ENCODE data around the gene OR8G1. TPM values are rescaled to one million over a fixed set of nuclear protein-coding genes. Genes with fewer than 3 reads are reported as not detected.
"Not testable (repeated sequence)": the region's sequence is repeated elsewhere in the genome, so short reads cannot be mapped to it uniquely, and the experiment has no call there.

The OR8G1 gene
- total RNA-seq = not detected in 2 replicates
- polyA plus RNA-seq (2012) = not detected

DNA sequence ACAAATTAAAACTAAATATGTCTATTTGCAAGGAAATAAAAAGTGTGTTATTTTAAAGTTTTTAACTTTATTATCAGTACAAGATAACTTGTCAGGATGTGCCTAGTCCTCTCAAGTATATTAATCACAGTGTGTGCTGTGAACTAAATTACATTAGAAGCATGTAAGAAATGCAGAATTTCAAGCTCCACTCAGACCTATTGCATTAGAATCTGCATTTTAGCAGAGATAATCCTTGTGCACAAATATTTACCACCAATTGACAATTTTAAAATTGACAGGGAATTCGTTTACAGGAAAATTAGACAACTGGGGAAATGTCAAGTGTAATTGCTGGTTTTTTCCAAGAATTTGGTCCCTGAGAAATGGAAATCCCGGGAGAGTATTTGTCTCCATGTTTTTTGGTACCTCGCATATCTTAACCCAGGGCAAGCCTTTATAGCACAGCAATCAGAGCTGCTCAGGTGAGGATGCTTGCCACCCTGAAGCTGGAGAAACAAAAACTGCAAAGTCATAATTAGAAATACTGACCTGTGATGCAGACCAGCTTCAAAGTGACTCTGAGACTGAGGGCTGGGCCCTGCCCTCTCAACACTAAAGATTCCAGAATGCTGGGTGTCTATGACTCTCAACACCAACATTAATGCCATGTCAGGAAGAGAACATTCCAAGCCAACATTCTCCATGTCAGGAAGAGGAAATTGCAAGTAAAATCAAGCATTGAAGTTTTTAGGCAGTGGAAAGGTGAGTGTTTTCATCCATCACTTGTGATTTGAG lies at the start of gene OR8G1:
OR8G1 (plus strand) TSS at position 475 of the 777 bp plus-strand sequence. CDS start 8,581 bp downstream, outside the sequence.
- DNase-seq (ENCODE audit: low read depth) = no peak

GRCh38 chr11:124193221-124194010 lies 47.5 kb upstream of the OR8G1 start:
- DNase-seq (ENCODE audit: low read depth) = no peak

DNA sequence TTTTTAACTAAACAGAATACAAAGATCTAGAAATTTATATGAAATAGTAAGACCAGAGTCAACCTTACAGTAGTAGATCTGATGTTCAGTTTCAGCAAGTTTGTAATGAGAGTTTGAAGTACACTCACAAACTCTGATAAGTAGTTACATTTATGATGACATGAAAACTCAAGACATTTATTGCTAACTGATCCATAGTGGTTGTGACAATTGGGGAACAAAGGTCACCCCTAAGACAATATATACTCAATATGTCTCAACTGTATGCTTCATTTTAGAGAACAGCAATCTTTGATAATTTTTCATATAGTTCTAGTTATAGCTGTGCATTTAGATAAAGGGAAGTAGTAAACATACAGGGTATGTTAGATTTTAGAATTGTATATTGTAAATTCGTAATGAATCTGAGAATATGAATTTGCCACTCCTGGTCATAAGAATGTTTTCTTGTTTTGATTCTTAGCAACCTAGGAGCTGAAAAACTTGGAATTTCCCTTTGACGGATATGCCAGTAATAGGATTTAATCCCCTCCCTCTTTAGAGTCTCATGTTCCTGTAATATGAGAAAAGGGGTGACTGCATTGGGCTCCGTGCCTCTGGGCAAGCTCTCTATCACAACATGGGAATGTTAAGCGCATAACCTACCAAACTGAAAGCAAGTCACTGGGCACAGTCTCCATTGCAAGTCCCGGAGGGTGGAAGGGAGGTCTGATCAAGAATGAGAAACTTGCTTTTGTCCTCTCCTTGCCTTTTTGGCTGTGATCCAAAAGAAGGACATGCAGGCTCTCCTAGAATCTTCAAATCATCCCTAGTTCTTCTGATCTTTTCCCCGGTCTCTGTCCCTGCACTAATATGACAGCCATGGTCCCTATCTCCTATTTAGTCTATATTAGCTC lies 46.4 kb upstream of the OR8G1 start:
- DNase-seq (ENCODE audit: low read depth) = peak; percentile 47

GRCh38 chr11:124195189-124195734 lies 45.6 kb upstream of the OR8G1 start:
- peak; percentile 77 for DNase-seq (ENCODE audit: low read depth)

- DNase-seq (ENCODE audit: low read depth) = no peak
These were observed 42.9 kb upstream of the OR8G1 start for GRCh38 chr11:124197999-124198398.

DNA sequence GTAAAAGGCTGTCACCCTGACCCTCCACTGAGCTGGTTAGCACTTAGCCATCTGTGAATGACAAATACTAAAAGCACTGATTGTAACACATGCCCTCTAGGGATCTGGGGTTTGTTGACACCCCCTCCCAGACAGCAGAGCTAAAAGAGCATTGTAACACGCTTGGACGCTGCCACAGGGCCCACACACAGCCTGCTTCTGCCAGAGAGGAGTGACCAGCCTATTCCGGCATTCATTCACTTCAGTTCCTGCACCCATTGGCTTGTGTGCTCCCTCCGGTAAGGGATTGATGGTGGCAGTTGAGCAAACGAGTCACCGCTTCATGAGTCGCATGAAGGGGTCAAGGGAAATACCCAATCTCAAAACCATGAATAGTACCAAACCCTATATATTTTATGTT lies 42.0 kb upstream of the OR8G1 start:
- DNase-seq (ENCODE audit: low read depth) = no peak

DNA sequence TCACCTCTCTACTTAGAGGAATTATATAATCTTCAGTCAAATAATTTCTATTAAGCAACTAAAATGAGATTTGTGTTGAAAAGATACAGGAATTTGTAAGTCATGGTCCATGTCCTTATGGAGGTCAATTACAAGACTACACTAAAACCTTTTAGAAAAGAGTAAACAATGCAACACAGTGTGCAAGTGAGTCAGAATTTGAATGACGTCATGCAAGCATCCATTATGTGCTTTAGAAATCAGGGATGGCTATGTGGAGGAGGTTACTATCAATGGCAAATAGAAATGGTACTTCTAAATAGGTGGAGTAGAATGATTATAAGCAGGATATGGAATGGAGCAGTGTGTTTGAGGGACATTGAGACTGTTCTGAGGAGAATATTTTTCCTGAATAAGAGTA lies 41.2 kb upstream of the OR8G1 start:
- DNase-seq (ENCODE audit: low read depth) = no peak

DNA sequence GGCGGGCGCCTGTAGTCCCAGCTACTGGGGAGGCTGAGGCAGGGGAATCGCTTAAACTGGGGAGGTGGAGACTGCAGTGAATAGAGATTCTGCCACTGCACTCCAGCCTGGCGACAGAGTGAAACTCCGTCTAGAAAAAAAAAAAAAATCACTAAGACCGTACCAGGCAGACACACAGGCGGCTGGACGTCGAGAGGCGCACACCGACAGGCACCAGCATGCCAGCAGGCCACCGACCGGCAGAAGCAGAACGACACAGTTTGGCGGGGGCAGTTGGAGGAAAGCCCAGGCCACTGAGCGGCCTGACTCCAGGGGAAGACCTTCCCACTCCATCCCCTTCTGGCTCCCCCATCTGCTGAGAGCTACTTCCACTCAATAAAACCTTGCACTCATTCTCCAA lies 40.2 kb upstream of the OR8G1 start:
- no peak for DNase-seq (ENCODE audit: low read depth)

GRCh38 chr11:124202951-124203350 lies 37.9 kb upstream of the OR8G1 start:
- peak; percentile 19 for DNase-seq (ENCODE audit: low read depth)

GRCh38 chr11:124204008-124204407 lies 36.9 kb upstream of the OR8G1 start:
- no peak for DNase-seq (ENCODE audit: low read depth)

DNA sequence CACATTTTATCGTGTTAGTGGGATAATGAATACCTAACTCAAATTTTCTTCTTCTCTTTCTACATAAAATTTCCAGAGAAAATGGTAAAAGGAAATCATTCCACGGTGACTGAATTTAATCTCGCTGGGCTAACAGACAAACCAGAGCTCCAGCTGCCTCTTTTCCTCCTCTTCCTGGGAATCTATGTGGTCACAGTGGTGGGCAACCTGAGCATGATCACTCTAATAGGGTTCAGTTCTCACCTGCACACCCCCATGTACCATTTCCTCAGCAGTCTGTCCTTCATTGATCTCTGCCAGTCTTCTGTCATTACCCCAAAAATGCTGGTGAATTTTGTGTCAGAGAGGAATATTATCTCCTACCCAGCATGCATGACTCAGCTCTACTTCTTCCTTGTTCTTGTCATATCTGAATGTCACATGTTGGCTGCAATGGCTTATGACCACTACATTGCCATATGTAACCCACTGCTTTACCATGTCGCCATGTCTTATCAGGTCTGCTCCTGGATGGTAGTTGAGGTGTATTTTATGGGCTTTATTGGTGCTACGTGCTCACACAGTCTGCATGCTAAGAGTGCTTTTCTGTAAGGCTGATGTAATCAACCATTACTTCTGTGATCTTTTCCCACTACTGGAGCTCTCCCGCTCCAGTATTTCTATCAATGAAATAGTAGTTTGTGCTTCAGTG lies 33.6 kb upstream of the OR8G1 start:
- DNase-seq (ENCODE audit: low read depth) = no peak

DNA sequence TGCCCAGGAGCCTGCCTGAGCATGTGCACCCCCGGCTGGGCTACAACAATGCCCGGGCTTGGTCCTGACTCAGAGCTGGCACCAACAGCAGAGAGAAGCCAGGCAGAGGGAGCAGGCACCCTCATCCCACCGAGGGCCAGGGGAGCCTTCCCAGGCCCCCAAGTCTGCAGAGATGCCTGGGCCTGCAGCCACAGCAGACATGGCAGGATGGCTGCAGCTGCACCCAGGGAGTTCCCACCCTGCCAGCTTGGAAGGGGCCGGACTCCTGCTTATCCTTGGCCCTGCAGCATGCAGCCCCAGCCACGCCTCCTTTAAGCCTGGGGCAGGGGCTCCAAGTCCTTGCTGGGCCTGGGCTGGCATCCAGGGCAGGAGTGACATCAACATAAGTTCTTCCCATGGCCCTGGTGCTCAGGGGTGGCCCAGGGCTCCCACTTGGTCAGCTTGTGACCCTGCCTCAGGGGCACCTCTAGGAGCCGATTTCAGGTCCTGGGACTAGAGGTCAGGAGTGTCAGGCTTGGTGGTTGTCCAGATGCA lies 31.0 kb upstream of the OR8G1 start:
- DNase-seq (ENCODE audit: low read depth) = no peak

DNA sequence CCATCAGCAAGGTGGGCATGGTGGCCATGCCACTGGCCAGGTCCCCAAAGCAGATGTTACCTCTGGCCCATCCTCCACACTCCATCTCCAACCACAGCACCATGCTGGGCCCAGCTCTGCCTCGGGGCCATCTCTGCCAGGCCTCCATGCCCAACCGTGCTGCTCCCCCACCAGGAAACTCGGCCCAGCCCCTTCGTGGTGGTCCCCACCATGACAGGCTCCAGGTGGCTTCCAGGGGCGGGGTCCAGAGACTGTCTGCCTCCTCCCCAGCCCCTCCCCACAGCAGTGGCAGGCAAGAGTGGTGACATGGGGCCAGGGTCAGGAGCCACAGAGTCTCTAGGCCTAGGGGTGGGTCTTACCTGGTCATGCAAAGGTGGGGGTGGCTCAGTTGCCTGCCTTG lies 30.5 kb upstream of the OR8G1 start:
- DNase-seq (ENCODE audit: low read depth) = no peak

GRCh38 chr11:124211321-124211720 lies 29.6 kb upstream of the OR8G1 start:
- DNase-seq (ENCODE audit: low read depth) = no peak

GRCh38 chr11:124214027-124214426 lies 26.9 kb upstream of the OR8G1 start:
- no peak for DNase-seq (ENCODE audit: low read depth)

DNA sequence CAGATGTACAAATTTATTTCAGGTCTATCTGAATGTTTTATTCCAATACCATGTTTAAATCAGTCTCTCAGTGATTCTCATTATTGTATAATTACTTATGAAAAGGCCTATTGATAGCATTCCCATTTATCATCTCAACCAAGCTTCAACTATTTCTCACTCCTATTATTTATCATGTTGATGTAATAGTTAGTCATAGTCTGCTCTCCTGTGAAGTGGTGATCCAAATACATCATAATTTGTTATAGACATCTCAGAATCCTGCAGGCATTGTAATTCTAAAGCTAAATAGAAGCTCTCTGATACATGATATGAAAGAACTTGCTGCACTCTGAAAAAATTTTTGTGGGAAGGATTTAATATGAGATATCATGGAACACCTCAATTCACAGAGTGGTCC lies 21.8 kb upstream of the OR8G1 start:
- no peak for DNase-seq (ENCODE audit: low read depth)

DNA sequence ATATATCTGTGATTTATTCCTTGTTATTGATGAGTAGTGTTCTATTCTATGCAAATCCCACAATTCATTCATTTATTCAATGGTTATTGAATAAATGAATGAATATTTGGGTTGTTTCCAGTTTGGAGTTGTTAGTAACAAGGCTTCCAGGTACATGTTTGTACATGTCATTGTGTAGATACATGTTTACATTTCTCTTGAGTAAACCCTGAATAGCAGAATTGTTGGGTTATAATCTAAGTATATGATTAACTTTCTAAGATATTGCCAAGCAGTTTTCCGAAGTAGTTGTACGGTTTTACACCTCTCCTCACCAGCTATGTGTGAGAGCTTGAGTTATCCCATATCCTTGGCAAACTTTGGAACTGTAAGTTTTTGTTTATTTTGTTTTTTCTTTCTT lies 18.5 kb upstream of the OR8G1 start:
- no peak for DNase-seq (ENCODE audit: low read depth)

DNA sequence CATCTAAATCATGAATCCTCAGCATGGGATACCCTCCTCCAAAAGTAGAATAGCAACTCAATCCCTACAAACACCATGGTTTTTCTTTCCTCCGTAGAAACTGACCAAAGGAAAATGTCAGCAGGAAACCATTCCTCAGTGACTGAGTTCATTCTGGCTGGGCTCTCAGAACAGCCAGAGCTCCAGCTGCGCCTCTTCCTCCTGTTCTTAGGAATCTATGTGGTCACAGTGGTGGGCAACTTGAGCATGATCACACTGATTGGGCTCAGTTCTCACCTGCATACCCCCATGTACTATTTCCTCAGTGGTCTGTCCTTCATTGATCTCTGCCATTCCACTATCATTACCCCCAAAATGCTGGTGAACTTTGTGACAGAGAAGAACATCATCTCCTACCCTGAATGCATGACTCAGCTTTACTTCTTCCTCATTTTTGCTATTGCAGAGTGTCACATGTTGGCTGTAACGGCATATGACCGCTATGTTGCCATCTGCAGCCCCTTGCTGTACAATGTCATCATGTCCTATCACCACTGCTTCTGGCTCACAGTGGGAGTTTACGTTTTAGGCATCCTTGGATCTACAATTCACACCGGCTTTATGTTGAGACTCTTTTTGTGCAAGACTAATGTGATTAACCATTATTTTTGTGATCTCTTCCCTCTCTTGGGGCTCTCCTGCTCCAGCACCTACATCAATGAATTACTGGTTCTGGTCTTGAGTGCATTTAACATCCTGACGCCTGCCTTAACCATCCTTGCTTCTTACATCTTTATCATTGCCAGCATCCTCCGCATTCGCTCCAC lies 16.1 kb upstream of the OR8G1 start:
- DNase-seq (ENCODE audit: low read depth) = not testable (repeated sequence)

DNA sequence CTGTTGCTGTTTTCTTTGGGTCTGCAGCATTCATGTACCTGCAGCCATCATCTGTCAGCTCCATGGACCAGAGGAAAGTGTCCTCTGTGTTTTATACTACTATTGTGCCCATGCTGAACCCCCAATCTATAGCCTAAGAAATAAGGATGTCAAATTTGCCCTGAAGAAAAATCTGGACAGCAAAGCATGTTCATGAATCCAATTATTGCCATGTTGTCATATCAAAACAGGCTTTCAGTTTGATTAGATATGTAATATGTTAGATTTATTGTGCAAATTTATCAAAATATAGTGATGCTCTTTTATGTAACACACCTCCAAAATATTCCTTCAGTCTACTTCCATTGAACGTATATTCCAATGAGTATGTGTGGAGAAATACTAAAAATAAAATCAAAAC lies 15.4 kb upstream of the OR8G1 start:
- no peak for DNase-seq (ENCODE audit: low read depth)
